PC-9 (cell line): Measurements from ENCODE around the gene JAG2. TPM values are rescaled to one million over a fixed set of nuclear protein-coding genes. Genes with fewer than 3 reads are reported as not detected.

Experiments used
- BruUV-seq: library from RNA; stranded (reverse); fragments of 400-500 nt; replicated peaks from 2 replicates; lab custom pipeline; 2021; lab: Mats Ljungman, UMichigan
- CTCF ChIA-PET: fragments of 300-600 bp; sonication (Branson Sonifier 250); formaldehyde crosslinking; loops from one replicate; lab custom pipeline; 2022; ENCODE audit warnings: antibody characterized with exemption; lab: Charles Lee
- POLR2A ChIA-PET: fragments of 300-600 bp; sonication (Branson Sonifier 250); formaldehyde crosslinking; loops from one replicate; lab custom pipeline; 2022; ENCODE audit warnings: antibody characterized with exemption; ENCODE audit not compliant: unreplicated experiment; lab: Charles Lee
- DNase-seq, 2 experiments: peaks; one replicate each; pipeline versions ENCODE4 v3.0.0 to v3.0.0-alpha.2; 2015 to 2022; ENCODE audit warnings: mixed read lengths in 1 of 2
- H2AFZ ChIP-seq: fragments of 200-600 bp; sonication (generic); 2 replicates; pipeline ENCODE4 v1.8.1; 2017; ENCODE audit warnings: antibody characterized with exemption
- H3F3A ChIP-seq: fragments of 200-600 bp; sonication (generic); 2 replicates; pipeline ENCODE4 v1.8.1; 2017; ENCODE audit warnings: antibody characterized with exemption, mild to moderate bottlenecking, low read depth; ENCODE audit not compliant: insufficient read depth
- H3K27ac ChIP-seq: fragments of 200-600 bp; sonication (generic); 2 replicates; pipeline ENCODE4 v1.6.1; 2016; ENCODE audit warnings: mixed run types
- H3K27me3 ChIP-seq: fragments of 200-600 bp; sonication (generic); 2 replicates; pipeline ENCODE4 v1.6.1; 2016; ENCODE audit warnings: low read depth, mixed run types; ENCODE audit not compliant: insufficient read depth
- H3K36me3 ChIP-seq: fragments of 200-600 bp; sonication (generic); 2 replicates; pipeline ENCODE4 v1.6.1; 2016; ENCODE audit warnings: low read depth, mixed run types
- H3K4me1 ChIP-seq: fragments of 200-600 bp; sonication (generic); replicated peaks from 2 replicates; pipeline ENCODE4 v1.6.1; 2016; ENCODE audit warnings: mixed run types; ENCODE audit not compliant: insufficient read depth
- H3K4me2 ChIP-seq: fragments of 200-600 bp; sonication (generic); 2 replicates; pipeline ENCODE4 v1.6.1; 2017; ENCODE audit warnings: mixed run types
- H3K4me3 ChIP-seq: fragments of 200-600 bp; sonication (generic); 2 replicates; pipeline ENCODE4 v1.6.1; 2016; ENCODE audit warnings: mixed run types
- H3K79me2 ChIP-seq: fragments of 200-600 bp; sonication (generic); 2 replicates; pipeline ENCODE4 v1.6.1; 2017; ENCODE audit warnings: low read depth, mixed run types
- H3K9me2 ChIP-seq: fragments of 200-600 bp; sonication (generic); 2 replicates; pipeline ENCODE4 v1.8.1; 2017; ENCODE audit warnings: mild to moderate bottlenecking; ENCODE audit not compliant: insufficient read depth
- H3K9me3 ChIP-seq: fragments of 200-600 bp; sonication (generic); 2 replicates; pipeline ENCODE4 v1.8.1; 2016; ENCODE audit warnings: low read depth; ENCODE audit not compliant: insufficient read depth
- H4K20me1 ChIP-seq: fragments of 200-600 bp; sonication (generic); 2 replicates; pipeline ENCODE4 v1.8.1; 2017; ENCODE audit not compliant: insufficient read depth
- CTCF ChIP-seq: fragments of 200-600 bp; sonication (generic); conservative IDR thresholded peaks from 2 replicates; pipeline ENCODE4 v1.6.1; 2017; ENCODE audit warnings: mixed run types, antibody characterized with exemption, mild to moderate bottlenecking, moderate library complexity
- EZH2 ChIP-seq: fragments of 200-600 bp; sonication (generic); IDR thresholded peaks from 2 replicates; pipeline ENCODE4 v1.8.0; 2017; ENCODE audit warnings: antibody characterized with exemption, low read depth
- intact Hi-C: fragments of 100-400 bp; cut with micrococcal nuclease; formaldehyde crosslinking; loops from one replicate; pipeline ENCODE4 v1.10.0; 2022; ENCODE audit not compliant: unreplicated experiment
- total RNA-seq: library from RNA; stranded (reverse); gene quantifications from 2 replicates; pipeline ENCODE4 v1.2.3, GENCODE V29; 2021

JAG2 gene
- total RNA-seq, 1 experiment from 2014 or later = 17.8 TPM

- no TSS peak for BruUV-seq
- H3K9me2 ChIP-seq = no peaks in the 10 kb centered on the region
- H3K27me3 ChIP-seq = no peaks in the 10 kb centered on the region
- H3K36me3 ChIP-seq = no peaks in the 10 kb centered on the region
- no peaks in the 10 kb centered on the region; the same call in 1 of the 2 replicates for H4K20me1 ChIP-seq
- CTCF ChIA-PET = no interaction called here
- no peaks in the 10 kb centered on the region for H3K9me3 ChIP-seq
- POLR2A ChIA-PET = no interaction called here
- H3K4me1 ChIP-seq = no peaks in the 10 kb centered on the region
- no peak overlapping the region for H3K27ac ChIP-seq
- DNase-seq = no peak
- H3K79me2 ChIP-seq = no peaks in the 10 kb centered on the region
- no peak overlapping the region for H3K4me3 ChIP-seq
- no peaks in the 10 kb centered on the region for H3F3A ChIP-seq
- H2AFZ ChIP-seq = no peak overlapping the region
- no peak overlapping the region for H3K4me2 ChIP-seq
- intact Hi-C loops = no loop called here
- no peak for TF ChIP-seq EZH2
- TF ChIP-seq CTCF = no peak
Measured at GRCh38 chr14:105150026-105150367, 18.6 kb downstream of the JAG2 start.

GRCh38 chr14:105149146-105149781 lies 19.3 kb downstream of the JAG2 start:
- H4K20me1 ChIP-seq = no peaks in the 10 kb centered on the region; the same call in 1 of the 2 replicates
- H2AFZ ChIP-seq = no peak overlapping the region
- no peak overlapping the region for H3K4me3 ChIP-seq
- DNase-seq = no peak
- H3K27ac ChIP-seq = no peak overlapping the region
- no peaks in the 10 kb centered on the region for H3K4me1 ChIP-seq
- ChIA-PET POLR2A (no interaction called here), CTCF (no interaction called here)
- H3K36me3 ChIP-seq = no peaks in the 10 kb centered on the region
- TF ChIP-seq EZH2 (no peak), CTCF (no peak)
- H3K27me3 ChIP-seq = no peaks in the 10 kb centered on the region
- H3K9me3 ChIP-seq = no peaks in the 10 kb centered on the region
- H3K9me2 ChIP-seq = no peaks in the 10 kb centered on the region
- H3K4me2 ChIP-seq = no peak overlapping the region
- no peaks in the 10 kb centered on the region for H3F3A ChIP-seq
- no TSS peak for BruUV-seq
- H3K79me2 ChIP-seq = no peaks in the 10 kb centered on the region
- intact Hi-C loops = no loop called here

- no peak overlapping the region for H2AFZ ChIP-seq
- H3K27ac ChIP-seq = no peak overlapping the region
- no peaks in the 10 kb centered on the region for H3K9me2 ChIP-seq
- no peak overlapping the region for H3K4me3 ChIP-seq
- H3K4me1 ChIP-seq = no peaks in the 10 kb centered on the region
- no peaks in the 10 kb centered on the region for H3K36me3 ChIP-seq
- no peaks in the 10 kb centered on the region for H4K20me1 ChIP-seq
- no peaks in the 10 kb centered on the region for H3K79me2 ChIP-seq
- ChIA-PET POLR2A (no interaction called here), CTCF (no interaction called here)
- no peak overlapping the region for H3K4me2 ChIP-seq
- no peaks in the 10 kb centered on the region for H3K27me3 ChIP-seq
- intact Hi-C loops = no loop called here
- no peaks in the 10 kb centered on the region for H3F3A ChIP-seq
- H3K9me3 ChIP-seq = no peaks in the 10 kb centered on the region
- TF ChIP-seq EZH2 = no peak
- TF ChIP-seq CTCF = no peak
- no peak for DNase-seq
- BruUV-seq = no TSS peak
Measured at GRCh38 chr14:105148604-105149145, 19.9 kb downstream of the JAG2 start.
